Activated T-cell treated with anti-CD3 and anti-CD28 coated beads, Interleukin-2, amount 50 U/mL, for 48 hours (primary cell): ENCODE results near the gene EGFLAM.
"Not testable (repeated sequence)": the region's sequence is repeated elsewhere in the genome, so short reads cannot be mapped to it uniquely, and the experiment has no call there.

Source experiments
- DNase-seq, 2 experiments: peaks; one replicate each; pipeline ENCODE4 v3.0.0-alpha.2; 2020

EGFLAM gene

DNA sequence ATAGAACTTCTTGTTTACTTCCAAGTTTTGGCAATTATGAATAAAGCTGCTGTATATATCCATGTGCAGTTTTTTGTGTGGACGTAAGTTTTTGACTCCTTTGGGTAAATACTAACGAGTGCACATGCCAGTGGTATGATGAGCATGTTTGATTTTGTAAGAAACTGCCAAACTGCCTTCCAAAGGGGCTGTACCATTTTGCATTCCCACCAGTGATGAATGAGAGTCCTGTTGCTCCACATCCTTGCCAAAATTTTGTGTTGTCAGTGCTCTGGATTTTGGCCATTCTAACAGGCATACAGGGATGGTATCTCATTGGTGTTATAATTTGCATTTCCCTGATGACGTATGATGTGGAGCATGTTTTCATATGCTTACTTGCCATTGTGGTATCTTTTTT is 73.5 kb downstream of the EGFLAM start:
- no peak for DNase-seq

DNA sequence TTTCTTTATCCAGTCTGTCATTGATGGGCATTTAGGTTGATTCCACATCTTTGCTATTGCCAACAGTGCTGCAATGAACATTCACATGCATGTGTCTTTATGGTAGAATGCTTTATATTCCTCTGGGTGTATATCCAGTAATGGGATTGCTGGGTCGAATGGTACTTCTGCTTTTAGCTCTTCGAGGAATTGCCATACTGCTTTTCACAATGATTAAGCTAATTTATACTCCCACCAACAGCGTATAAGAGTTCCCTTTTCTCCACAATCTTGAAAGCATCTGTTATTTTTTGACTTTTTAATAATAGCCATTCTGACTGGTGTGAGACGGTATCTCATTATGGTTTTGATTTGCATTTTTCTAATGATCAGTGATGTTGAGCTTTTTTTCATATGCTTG is 74.8 kb downstream of the EGFLAM start:
- not testable (repeated sequence) for DNase-seq

DNA sequence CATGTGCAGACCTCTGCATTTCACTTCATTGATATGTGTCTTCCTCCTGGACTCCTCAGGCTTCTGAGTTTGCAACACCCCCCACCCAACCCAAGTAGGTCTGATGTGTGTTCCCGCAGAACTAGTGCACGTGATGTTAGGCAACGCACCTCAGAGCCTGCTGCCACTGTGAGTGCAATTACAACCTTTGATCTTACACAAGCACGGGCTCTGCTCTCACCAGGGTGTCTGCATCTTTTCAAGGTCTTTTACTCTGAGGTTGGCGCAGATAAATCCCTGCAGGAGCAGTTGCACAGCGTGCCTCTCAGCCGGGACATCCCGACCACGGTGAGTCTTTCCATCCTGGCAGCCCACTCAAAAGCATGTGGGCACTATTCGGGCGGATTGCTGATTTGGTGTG is 80.1 kb downstream of the EGFLAM start:
- no peak for DNase-seq

DNA sequence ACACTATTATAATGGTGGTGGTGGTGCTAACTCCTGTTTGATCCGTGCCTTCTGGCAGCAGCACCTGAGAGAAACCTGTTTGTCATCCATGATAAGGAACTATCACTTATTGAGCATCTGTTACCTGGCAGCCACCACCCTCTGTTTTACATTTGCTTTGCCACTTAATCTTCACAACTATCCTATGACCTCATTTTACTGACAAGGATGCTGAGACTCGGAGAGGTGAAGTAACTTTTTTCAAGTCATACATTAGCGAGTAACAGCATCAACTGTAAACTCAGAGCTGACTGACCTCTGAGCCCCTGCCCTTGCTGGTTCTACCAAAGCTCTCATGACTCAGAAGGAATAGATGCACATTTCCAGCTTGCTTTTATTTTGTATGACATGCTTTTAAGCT is 81.1 kb downstream of the EGFLAM start:
- no peak for DNase-seq

DNA sequence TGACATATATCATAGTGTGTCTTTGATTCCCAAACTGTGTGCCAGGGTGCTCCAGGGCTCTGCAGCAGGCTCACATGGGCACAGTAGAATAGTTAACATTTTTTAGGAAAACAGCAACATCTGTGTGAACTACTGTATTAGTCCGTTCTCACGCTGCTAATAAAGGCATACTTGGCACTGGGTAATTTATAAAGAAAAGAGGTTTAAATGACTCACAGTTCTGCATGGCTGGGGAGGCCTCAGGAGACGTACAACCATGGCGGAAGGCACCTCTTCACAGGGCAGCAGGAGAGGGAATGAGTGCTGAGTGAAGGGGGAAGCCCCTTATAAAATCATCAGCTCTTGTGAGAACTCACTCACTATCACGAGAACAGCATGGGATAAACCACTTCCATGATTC is 82.7 kb downstream of the EGFLAM start:
- DNase-seq: no peak

DNA sequence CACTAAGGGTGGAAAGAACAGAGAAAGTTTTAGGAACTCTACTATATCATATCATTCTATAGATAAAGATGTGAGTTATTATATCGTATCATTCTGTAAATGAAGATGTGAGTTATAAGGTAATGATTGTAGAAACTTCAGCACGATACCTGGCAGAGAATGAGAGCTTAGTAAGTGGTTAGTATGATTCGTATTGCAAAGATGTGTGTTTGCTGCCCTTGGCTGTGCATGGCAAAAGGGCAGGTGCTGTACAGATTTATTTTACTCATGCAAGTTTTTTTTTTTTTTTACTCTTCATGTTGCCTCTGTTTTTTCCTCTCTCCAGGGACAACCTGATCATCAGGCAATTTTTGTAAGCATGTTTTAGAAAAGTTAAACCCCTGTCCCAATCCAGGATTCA is 83.3 kb downstream of the EGFLAM start:
- DNase-seq: no peak

DNA sequence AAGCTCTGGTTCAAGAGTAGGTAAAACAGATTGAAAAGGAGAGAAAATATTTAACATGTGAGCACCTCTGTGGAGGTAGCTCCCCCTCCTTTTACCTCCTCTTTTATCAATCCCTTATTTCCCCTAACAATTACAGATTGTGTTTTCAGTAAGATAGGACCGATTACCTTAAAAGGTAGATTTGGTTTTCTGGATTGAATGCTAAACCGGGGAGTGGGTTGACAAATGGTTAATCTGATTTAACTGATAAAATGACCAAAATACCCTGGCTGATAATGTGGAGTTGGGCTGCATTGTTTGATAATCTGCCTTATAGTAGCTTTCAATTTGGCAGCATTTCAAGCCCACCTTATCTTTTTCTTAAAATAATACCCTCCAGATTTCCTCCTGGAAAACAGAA is 83.9 kb downstream of the EGFLAM start:
- no peak for DNase-seq

DNA sequence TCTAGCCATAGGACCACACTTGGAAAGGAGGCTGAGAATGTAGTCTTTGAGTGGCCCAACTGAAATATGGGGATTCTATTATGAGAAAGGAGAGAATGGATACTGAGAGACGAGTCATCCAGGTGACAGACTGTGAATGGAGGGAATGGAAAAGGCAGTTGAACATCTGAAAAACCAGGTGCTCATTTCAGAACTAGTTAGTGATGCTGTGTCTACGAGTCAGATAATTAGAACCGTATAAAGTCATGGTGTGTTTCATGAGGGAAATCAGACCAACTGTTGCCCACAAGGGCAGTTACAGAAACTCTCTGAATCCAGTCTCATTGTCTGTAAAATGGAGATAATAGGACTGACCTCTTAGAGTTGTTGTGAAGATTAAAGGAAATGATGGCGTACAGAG is 86.5 kb downstream of the EGFLAM start:
- no peak for DNase-seq

DNA sequence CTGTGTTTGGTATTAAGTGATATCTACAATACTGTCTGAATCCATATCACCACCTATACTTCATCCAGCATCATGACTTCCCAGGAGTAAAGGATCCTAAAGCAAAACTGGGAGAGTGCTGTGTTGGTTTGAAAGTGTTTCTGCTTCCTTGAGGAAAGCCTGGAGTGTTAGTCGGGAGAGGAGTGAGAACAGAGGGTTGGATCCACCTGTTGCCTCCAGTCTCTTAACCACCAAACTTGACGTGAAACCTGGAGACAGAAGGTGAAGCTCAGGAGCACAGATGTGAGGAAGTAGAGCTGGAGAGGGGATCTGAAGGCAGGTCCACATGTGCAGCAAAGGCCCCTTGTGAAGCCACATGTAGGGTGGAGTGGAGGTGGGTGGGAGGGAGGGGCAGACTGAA is 88.2 kb downstream of the EGFLAM start:
- DNase-seq: no peak

DNA sequence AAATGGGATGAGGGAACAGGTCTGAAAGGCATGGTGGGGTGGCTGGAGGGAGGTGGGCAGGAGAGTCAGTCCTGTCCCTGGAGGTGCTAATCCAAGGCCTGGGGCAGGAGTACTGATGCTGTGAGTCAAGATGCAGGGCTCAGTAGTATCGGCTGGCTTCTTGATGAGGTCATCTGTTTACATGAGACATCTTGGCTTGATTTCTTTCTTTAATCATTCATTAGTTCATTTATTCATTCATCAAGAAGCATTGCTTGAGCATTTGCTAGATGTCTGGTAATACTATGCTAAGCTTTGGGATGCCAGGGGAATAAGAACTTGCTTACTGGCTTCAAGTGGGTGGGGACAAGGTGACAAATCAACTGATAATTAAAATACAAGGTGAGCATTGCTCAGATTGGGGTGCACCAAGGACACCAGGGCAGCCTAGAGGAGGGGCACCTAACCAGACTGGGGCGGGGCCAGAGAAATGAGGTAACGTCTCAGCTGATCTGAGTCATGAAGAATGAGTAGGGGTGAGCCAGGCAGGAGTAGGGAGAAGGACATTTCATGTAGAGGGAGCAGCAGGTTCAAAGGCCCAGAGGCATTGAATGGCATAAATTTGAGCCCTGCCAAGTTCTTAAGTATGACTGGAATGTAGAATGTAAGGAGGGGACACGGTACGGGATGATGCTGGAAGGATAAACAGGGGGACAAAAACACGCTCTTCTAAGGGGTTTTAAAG is 88.8 kb downstream of the EGFLAM start:
- no peak for DNase-seq

DNA sequence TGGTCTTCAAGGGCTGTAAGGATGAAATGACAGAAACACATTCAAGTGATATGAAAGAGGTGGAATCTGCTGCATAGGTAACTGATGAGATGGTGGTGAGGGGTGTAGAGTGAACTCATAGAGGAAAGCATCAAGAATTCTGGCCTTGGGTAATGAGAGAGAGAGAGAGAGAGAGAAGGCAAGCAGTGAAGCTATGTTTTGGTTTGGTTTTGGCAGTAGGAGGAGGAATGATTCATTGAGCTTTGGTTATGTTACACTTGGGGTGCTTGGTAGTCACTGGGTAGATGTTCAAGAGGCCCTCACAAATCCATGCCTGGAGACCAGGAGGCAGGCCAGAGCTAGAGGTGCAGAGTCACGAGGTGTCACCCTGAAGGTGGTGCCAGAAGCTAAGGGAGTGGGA is 89.5 kb downstream of the EGFLAM start:
- no peak for DNase-seq

DNA sequence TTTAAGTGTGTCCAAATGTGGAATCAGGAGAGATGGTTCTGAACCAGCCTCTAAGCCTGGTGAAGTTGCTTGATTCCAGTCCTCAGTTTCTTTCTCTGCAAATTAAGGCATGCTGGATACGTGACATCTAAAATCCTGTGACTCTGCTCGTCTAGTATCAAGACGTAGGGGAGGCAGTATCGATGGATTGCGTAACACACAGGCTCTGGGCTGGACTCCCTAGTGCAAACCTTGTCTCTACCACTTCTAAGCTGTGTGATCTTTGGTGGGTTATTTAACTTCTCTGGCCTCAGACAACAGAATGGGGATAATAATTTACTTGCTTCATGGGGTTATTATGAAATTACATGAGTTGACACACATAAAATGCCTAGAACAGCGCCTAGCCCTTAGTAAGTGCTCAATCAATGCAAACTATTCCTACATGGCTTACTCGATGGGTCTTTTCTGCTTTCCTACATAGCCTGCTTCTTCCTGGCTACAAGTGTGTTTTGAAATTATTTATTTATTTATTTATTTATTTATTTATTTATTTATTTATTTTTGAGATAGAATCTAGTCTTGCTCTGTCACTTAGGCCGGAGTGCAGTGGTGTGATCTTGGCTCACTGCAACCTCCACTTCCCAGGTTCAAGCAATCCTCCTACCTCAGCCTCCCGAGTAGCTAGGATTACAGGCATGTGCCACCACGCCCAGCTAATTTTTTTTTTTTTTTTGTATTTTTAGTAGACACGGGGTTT is 102.1 kb downstream of the EGFLAM start:
- no peak for DNase-seq

DNA sequence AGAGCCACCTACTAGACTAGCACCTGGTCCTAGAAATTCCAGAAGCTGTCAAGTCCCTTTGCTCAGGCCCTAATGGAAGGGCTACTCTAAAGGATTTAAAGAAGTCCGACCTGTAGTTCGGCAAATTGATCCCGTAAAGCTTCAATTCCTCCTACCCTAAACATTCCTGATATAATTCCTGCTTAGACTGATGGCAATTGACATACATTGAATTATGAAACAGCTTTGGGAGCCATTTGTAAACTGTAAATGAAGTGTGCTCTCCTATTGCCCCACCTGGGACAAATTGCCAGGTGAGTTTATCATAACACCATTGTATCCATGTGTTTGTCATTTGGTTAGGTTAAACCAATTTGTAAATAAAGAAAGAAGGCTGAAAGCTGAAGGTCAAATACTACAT is 104.4 kb downstream of the EGFLAM start:
- DNase-seq: no peak

DNA sequence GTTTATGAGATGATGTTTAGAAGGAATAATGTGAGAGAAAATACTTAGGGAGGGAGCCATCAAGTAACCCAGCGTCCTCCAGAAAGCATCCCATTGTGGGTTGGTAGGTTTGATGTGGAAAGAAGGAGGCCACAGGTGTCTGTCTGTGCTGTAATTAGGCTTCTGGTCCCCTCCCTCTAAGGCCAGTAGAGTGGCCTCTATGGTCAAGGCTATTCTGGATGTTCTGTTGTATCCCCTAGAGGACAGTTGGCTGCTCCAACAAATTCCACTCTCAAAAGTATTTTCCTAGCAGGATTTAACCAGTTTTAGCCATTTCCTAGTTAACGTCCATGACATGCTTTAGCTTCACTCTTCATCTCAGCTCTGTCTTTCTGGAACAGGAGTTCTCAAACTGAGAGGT is 106.5 kb downstream of the EGFLAM start:
- DNase-seq: no peak

DNA sequence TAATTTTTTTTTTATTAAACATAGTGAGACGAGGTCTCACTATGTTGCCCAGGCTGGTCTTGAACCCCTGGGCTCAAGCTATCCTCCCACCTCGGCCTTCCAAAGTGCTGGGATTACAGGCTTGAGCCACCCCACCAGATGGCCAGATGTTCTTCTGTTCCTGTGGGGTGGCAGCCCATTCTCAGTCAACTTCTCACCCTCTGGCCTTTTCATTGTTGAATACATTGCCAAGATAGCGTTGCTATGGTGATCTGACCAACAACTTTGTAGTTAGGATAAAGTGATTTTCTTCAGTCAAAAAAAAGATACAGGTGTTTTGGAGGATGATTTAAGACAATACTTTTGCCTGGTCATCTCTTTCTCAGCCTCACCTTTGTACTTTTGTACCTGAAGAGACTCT is 109.1 kb downstream of the EGFLAM start:
- DNase-seq: no peak

DNA sequence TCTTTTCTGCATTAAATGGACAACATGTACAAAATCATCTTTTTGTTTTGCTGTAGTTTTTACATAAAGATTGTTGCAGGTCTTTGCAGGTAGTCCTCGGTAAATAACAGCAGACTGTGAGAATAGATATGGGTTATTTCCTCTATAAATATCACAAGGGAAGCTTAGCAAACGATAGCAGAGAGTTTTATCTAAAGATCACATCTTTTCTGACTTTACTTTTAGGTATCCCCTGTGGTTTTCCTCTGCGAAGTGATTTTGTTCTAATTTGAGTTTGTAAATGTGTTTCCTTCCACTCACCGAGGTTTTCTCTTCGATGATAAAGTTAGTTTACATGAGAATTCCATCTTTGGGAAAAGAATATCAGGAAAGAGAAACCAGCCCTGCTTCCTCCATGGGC is 109.6 kb downstream of the EGFLAM start:
- DNase-seq: no peak

DNA sequence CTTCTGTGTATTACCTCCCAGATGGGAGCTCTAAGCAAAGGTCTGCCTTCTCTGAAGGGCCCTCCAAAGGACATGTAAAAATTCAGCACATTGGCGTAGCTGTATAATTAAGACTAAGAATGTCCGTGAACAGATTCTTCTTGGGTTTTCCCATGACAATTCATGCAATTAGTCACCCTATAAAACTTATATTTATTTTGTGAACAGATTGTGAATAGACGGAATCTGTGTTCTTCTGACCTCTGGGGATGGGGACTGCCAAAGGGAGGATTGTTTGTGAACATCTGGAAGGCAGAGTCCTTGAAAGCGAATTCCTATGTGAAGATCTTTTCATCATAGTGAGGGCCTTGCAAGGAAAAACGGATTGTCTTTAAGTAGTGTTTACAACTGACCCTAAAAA is 111.3 kb downstream of the EGFLAM start:
- DNase-seq: no peak

DNA sequence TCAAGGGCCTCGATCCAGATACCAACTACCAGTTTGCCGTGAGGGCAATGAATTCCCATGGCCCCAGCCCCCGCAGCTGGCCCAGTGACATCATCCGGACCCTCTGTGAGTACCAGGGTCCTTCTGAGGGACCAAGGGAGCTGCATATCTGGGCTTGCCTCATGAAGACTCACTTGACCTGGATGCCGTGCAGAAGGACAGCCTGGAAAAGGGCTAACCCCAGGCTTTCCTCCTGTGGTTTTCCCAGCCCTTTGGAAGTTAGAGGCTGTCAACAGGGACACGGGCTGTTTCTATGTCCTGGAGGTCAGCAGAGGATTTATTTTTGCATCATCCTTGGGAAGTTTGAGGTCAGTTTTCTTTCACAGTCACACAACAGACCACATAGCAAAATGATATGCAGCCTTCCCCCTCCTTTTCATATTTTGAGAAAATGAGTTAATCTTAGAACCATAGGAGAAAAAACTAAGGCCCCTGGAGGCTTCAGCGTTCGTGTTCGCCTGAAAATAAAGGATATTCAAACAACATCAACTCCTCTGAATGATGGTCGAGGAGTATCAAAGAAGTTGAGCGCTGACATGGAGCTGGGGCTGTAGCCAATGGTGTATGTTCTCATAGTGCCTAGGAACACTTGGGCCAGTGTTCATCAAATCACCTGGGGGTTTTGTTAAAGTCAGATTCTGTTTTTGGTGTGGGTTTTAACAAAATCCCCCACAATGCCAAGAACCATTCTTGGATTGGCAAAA is 112.2 kb downstream of the EGFLAM start:
- DNase-seq: no peak

DNA sequence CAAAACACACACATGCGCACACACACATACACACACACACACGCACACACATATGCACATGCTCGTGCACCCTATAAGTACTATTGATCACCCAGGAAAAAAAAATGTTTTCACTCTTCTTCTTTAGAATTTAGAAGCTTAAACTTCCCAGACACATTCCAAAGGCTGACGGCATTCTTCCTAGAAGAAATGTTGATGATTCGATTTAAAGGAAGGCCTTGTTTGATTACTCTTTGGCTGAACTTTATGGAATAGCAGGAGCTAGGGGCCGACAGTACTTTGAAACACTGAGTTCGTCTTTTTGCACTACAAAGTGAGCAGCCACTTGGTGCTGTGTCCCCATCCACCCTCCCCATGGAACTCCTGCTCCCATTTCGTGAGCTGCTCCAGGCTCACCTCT is 113.2 kb downstream of the EGFLAM start:
- no peak for DNase-seq

DNA sequence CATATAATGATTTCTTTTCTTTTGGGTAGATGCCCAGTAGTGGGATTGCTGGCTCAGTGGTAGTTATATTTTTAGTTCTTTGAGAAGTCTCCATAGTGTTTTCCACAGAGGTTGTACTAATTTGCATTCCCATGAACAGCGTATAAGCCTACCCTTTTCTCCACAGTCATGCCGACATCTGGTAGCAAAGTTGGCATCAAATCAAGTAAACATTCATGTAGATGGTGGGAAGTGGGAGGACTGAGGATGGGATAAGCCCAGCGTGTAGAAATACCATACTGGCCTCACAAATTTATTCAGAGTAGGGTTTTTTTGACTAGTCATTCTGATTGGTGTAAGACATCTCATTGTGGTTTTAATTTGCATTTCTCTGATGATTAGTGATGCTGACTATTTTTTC is 115.4 kb downstream of the EGFLAM start:
- DNase-seq: no peak

DNA sequence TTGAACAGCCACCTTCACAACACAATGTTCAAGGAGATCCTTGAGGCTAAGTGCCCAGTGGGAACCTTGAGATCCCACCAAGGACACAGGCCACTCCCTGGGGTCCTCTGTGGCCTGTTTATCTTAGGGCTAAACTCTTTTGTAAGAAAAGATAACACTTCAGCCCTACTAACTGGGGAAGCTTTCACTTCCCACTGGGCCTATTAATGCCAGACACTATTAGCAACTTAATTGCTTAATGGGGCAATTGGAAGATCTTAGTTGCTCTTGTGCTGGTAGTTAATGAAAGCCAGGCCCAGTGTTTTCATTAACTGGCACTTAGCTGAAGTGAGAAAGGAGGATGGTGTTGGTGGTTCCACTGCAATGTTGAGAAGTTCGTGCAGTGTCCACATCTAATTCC is 117.1 kb downstream of the EGFLAM start:
- DNase-seq: no peak

DNA sequence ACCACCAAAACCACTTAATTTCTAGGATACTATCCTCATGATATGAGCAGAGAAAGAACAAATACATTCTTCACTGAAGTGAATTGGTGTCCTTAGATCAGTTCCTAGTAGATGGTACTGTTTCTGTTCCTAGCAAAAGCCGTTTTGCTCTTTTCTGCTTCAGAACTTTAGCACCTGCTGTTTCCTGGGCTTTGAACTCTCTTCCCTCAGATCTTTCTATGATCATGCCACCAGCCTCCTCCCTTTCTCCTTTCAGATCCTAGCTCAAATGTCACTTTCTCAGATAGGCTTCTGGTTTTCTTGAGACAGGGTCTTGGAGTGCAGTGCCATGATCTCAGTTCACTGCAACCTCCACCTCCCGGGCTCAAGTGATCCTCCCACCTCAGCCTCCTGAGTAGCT is 118.0 kb downstream of the EGFLAM start:
- DNase-seq: no peak

DNA sequence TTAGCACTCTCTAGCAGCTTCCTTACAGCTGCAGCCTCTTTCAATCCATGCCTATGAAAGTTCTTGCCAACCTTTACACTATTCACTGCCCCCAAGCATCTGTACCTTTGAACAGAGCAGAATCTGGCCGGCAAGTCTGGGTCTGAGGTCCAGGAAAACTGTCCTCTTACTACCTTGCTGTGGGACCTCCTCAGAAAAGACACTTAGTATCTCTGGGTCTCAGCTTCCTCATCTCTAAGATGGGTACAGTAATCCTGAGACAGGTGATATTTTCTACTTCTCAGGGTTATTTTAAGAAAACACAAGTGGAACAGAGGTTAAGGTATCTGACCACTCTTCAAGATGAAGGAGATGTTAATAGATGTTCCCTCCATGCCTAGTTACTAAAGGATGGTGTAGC is 120.2 kb downstream of the EGFLAM start:
- no peak for DNase-seq

DNA sequence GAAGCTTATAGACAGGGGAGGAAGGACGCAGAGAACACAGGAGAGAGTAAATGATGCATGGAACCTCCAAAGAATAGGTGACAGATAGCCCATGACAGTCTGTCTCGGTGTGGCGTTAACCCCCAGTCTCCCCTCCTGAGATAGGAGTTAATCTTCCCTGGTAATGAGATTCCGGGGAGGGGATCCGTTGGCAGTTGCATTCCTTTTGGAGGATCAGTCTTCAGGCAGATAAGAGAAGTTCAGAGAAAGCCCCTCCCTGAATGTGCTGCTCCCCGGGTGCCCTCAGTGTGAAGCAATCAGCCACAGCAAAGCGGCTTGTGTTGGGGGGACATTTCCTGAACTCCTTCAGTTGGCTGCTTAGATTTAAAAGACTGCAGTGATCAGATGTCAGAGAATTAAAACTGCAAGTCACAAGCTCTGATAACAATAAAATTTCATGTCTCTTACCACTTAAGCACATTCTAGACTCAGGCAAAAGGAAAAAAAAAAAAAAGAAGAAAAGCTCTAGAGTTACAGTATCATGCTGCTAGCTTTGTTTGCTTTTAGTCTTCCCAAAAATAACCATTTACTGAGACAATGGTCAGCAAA is 121.1 kb downstream of the EGFLAM start:
- no peak for DNase-seq
